Measurements from ENCODE around the gene GJA9.

The GJA9 gene

DNA sequence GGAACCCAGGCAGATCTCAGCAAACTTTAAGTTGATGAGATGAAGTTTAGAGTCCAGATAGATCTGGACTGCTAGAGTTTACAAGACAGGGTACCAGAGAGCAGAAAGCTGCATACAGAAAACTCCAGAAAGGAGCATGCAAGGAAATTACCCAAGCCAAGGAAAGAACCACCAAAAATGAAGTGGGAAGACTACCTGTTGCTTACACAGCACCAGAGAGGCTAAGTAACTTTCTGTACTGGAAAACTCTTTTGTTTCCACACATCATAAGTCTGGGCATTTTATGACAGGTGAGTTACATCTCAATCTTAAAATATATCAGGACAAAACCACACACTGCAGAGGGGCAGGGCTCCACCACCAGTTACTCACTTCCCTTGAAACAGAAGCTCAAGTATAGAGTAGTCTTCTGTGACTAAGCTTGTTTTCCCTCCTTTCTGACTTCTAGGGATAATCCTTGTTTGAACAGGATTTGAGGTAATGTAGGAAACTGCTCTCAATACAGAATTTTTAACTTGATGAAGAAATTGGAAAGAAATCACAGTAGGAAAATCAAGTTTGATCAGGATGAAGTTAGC, 17.4 kb upstream of the GJA9 start:
- Histone ChIP-seq H3K4me3 (ENCODE audit: severe bottlenecking) (no peak overlapping the region), H3K36me3 (ENCODE audit: low read depth) (no peaks in the 10 kb centered on the region), H3K4me1 (ENCODE audit: insufficient read depth, poor library complexity, severe bottlenecking) (peaks cover 7% of the 10 kb centered on the region), H3K27ac (ENCODE audit: poor library complexity, severe bottlenecking) (peak overlapping the region; percentile 10), H3K27me3 (ENCODE audit: insufficient read depth, poor library complexity, severe bottlenecking) (no peaks in the 10 kb centered on the region), H3K9me3 (ENCODE audit: severe bottlenecking) (no peaks in the 10 kb centered on the region)
- TF ChIP-seq, protein P1, sequence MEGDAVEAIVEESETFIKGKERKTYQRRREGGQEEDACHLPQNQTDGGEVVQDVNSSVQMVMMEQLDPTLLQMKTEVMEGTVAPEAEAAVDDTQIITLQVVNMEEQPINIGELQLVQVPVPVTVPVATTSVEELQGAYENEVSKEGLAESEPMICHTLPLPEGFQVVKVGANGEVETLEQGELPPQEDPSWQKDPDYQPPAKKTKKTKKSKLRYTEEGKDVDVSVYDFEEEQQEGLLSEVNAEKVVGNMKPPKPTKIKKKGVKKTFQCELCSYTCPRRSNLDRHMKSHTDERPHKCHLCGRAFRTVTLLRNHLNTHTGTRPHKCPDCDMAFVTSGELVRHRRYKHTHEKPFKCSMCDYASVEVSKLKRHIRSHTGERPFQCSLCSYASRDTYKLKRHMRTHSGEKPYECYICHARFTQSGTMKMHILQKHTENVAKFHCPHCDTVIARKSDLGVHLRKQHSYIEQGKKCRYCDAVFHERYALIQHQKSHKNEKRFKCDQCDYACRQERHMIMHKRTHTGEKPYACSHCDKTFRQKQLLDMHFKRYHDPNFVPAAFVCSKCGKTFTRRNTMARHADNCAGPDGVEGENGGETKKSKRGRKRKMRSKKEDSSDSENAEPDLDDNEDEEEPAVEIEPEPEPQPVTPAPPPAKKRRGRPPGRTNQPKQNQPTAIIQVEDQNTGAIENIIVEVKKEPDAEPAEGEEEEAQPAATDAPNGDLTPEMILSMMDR (IDR thresholded peaks at IDR 0.05; ENCODE audit: poor library complexity, severe bottlenecking): no peak
- DNase-seq (ENCODE audit: low spot score) (no peak), ATAC-seq (ENCODE audit: low read depth) (peak; percentile 97)

DNA sequence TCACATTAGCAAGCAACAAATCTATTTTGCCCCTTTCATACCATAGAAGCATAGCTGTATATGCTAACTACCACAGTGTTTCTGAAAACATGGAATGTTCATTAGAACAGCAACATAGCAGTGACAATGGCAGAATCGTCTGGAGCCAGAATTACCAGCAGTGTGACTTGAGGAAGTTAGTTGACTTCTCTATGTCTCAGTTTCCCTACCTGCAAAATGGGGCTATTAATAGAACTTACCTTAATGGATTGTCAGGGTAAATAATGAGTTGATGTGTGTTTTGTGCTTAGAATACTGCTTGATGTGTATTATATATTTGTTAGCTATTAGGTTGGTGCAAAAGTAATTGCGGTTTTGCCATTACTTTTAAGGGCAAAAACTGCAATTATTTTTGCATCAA, 14.8 kb upstream of the GJA9 start:
- Histone ChIP-seq H3K4me1 (ENCODE audit: insufficient read depth, poor library complexity, severe bottlenecking) (peaks cover 7% of the 10 kb centered on the region), H3K27ac (ENCODE audit: poor library complexity, severe bottlenecking) (no peak overlapping the region), H3K4me3 (ENCODE audit: severe bottlenecking) (no peak overlapping the region), H3K27me3 (ENCODE audit: insufficient read depth, poor library complexity, severe bottlenecking) (no peaks in the 10 kb centered on the region), H3K36me3 (ENCODE audit: low read depth) (no peaks in the 10 kb centered on the region), H3K9me3 (ENCODE audit: severe bottlenecking) (no peaks in the 10 kb centered on the region)
- ATAC-seq (ENCODE audit: low read depth): no peak
- TF ChIP-seq, protein P1 (IDR thresholded peaks at IDR 0.05; ENCODE audit: poor library complexity, severe bottlenecking): no peak
- DNase-seq (ENCODE audit: low spot score): no peak

DNA sequence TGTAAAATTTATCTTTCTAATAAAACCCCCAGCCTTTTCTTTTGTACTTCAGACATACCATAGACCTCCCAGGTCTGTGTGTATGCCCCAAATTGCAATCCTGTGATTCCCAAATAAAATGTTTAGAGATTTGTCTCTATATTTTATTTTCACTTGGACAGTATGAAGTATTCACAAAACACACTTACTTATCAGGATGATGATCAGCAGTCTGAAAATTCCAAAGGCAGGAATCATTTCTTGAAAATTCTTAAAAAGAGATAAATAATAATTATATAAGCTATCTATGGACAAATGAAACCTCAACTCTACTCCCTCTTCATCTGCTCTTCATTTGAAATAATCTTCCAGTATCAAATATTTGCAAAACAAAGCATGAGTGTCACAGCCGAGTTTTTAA, 11.6 kb upstream of the GJA9 start:
- DNase-seq (ENCODE audit: low spot score): no peak

DNA sequence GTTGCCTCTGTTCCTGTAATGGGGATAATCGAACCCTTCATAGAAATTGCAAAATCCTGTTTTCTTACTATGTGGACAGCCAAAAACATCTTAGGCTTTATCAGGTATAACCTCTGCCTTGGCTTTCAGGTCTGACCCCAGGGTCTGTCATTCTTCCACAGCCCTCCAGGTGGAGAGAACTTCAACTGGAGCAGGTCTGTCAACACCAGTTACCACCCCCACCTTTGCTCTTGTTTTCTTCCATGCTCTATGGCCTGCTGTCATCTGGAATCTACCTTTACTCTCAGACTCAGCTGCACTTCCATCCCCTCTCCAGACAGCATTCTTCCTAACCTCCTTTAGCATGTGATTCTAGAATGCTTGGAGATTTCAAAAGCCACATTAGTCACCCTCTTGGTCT, 10.4 kb upstream of the GJA9 start:
- DNase-seq (ENCODE audit: low spot score): no peak
- ATAC-seq (ENCODE audit: low read depth): no peak
- Histone ChIP-seq H3K36me3 (ENCODE audit: low read depth) (no peaks in the 10 kb centered on the region), H3K9me3 (ENCODE audit: severe bottlenecking) (no peaks in the 10 kb centered on the region), H3K27ac (ENCODE audit: poor library complexity, severe bottlenecking) (no peak overlapping the region), H3K4me3 (ENCODE audit: severe bottlenecking) (no peak overlapping the region), H3K4me1 (ENCODE audit: insufficient read depth, poor library complexity, severe bottlenecking) (no peaks in the 10 kb centered on the region), H3K27me3 (ENCODE audit: insufficient read depth, poor library complexity, severe bottlenecking) (no peaks in the 10 kb centered on the region)
- TF ChIP-seq, protein P1 (IDR thresholded peaks at IDR 0.05; ENCODE audit: poor library complexity, severe bottlenecking): no peak

More for the DNA sequence above, 11.6 kb upstream of the GJA9 start:
- H3K4me1 ChIP-seq (ENCODE audit: insufficient read depth, poor library complexity, severe bottlenecking): no peaks in the 10 kb centered on the region
- no peaks in the 10 kb centered on the region for H3K9me3 ChIP-seq (ENCODE audit: severe bottlenecking)
- no peak overlapping the region for H3K27ac ChIP-seq (ENCODE audit: poor library complexity, severe bottlenecking)
- no peaks in the 10 kb centered on the region for H3K27me3 ChIP-seq (ENCODE audit: insufficient read depth, poor library complexity, severe bottlenecking)
- H3K4me3 ChIP-seq (ENCODE audit: severe bottlenecking): no peak overlapping the region
- ATAC-seq (ENCODE audit: low read depth): no peak
- H3K36me3 ChIP-seq (ENCODE audit: low read depth): no peaks in the 10 kb centered on the region
- TF ChIP-seq, protein P1 (IDR thresholded peaks at IDR 0.05; ENCODE audit: poor library complexity, severe bottlenecking): no peak

DNA sequence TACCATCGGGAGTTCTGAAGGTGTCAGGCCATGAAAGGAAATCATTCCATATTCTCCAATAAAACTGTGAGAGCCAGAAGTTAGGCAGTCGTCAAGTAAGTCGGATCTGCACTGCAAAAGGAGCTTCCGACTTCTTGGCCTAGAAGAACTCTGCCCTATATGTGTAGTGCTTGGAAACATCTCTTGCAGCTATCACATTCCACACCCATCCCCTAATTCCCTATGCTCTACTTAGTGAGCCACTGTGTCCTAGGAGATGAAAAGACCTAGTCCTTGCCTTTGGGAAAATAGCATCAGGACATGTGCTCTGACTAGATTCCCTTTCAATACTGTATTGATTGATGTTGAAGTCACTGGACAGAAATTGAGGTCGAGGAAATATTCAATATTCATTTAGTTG, 8.2 kb upstream of the GJA9 start:
- Histone ChIP-seq H3K9me3 (ENCODE audit: severe bottlenecking) (no peaks in the 10 kb centered on the region), H3K4me1 (ENCODE audit: insufficient read depth, poor library complexity, severe bottlenecking) (no peaks in the 10 kb centered on the region), H3K27me3 (ENCODE audit: insufficient read depth, poor library complexity, severe bottlenecking) (no peaks in the 10 kb centered on the region), H3K36me3 (ENCODE audit: low read depth) (no peaks in the 10 kb centered on the region), H3K27ac (ENCODE audit: poor library complexity, severe bottlenecking) (no peak overlapping the region), H3K4me3 (ENCODE audit: severe bottlenecking) (no peak overlapping the region)
- ATAC-seq (ENCODE audit: low read depth): no peak
- TF ChIP-seq, protein P1 (IDR thresholded peaks at IDR 0.05; ENCODE audit: poor library complexity, severe bottlenecking): no peak
- no peak for DNase-seq (ENCODE audit: low spot score)
